Measurements from ENCODE around the gene SMIM15. TPM values are rescaled to one million over a fixed set of nuclear protein-coding genes. Genes with fewer than 3 reads are reported as not detected.

SMIM15 gene
- total RNA-seq, 1 experiment from 2014 or later = 41.9 TPM

- TF ChIP-seq FOXP4 (CRISPR knock-in tag; IDR thresholded peaks at IDR 0.05) = no peak
- TF ChIP-seq GABPB1 (CRISPR knock-in tag; IDR thresholded peaks at IDR 0.05) = no peak
- TF ChIP-seq ZNF512 (CRISPR knock-in tag; IDR thresholded peaks at IDR 0.05; ENCODE audit: borderline replicate concordance) = no peak
- no peak for TF ChIP-seq ELF4 (CRISPR knock-in tag; IDR thresholded peaks at IDR 0.05; ENCODE audit: low read depth)
- no peak for TF ChIP-seq KAT7 (CRISPR knock-in tag; IDR thresholded peaks at IDR 0.05; ENCODE audit: borderline replicate concordance)
- TF ChIP-seq HMGXB4 (CRISPR knock-in tag; IDR thresholded peaks at IDR 0.05) = no peak
- TF ChIP-seq IRF2 (CRISPR knock-in tag; IDR thresholded peaks at IDR 0.05; ENCODE audit: borderline replicate concordance, low read depth) = no peak
- no peak for TF ChIP-seq NR1H2 (CRISPR knock-in tag; IDR thresholded peaks at IDR 0.05)
- TF ChIP-seq JAZF1 (CRISPR knock-in tag; IDR thresholded peaks at IDR 0.05) = no peak
- no peak for TF ChIP-seq ESRRA (CRISPR knock-in tag; IDR thresholded peaks at IDR 0.05; ENCODE audit: borderline replicate concordance)
- CTCF ChIA-PET = no interaction called here
- Mint-ChIP-seq H3K4me1 (no peaks in the 10 kb centered on the region), H3K4me3 (no peak overlapping the region), H3K9me3 (peaks cover 16% of the 10 kb centered on the region), H3K27ac (no peak overlapping the region), H3K36me3 (peaks cover 5% of the 10 kb centered on the region), H3K27me3 (ENCODE audit: low read depth) (no peaks in the 10 kb centered on the region)
- POLR2A ChIA-PET = no interaction called here
- ATAC-seq (no peak), DNase-seq (ENCODE audit: low spot score) (no peak)
Measured at GRCh38 chr5:61114441-61114840, 47.8 kb downstream of the SMIM15 start.

Other genes starting within 250 kb of the SMIM15 start
- 14.6 to 16.0 TPM (median 15.3 TPM) in 3 replicates for gene ERCC8, start 217.4 kb downstream of the SMIM15 start, total RNA-seq (2021)
- gene NDUFAF2, start 217.3 kb downstream of the SMIM15 start, total RNA-seq (2021) = 39.1 to 45.9 TPM (median 42.0 TPM) in 3 replicates
- 12.5 to 14.0 TPM (median 12.7 TPM) in 3 replicates for gene ZSWIM6, start 169.8 kb upstream of the SMIM15 start, total RNA-seq (2021)

All from WTC11 (cell line).